HG02884 (cell line): Measurements from ENCODE around the gene BET1L.

ENCODE experiments used
- ATAC-seq: cut with Tn5 transposase; IDR thresholded peaks from one replicate; pipeline ENCODE4 v1.9.1; 2021; ENCODE audit warnings: mild to moderate bottlenecking, moderate library complexity; ENCODE audit not compliant: unreplicated experiment

The BET1L gene

DNA sequence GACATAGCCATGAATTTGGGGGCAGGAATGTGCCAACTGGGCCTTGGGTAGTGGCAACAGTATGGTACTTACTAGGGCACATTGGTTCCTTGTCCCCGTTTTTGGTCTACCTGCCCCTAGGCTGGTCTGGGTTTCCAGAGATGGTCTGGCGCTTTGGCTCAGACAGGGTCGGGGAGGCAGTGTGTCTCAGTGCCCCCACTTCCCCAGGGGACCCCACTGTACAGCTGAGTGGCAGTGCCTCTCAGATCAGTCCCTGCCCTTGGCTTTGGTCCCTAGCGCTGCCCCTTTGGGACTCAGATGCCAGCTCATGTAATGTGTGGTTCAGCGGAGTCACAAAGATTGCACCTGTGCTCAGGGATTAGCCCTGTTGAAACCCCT, 3.6 kb upstream of the BET1L start:
- no peak for ATAC-seq

DNA sequence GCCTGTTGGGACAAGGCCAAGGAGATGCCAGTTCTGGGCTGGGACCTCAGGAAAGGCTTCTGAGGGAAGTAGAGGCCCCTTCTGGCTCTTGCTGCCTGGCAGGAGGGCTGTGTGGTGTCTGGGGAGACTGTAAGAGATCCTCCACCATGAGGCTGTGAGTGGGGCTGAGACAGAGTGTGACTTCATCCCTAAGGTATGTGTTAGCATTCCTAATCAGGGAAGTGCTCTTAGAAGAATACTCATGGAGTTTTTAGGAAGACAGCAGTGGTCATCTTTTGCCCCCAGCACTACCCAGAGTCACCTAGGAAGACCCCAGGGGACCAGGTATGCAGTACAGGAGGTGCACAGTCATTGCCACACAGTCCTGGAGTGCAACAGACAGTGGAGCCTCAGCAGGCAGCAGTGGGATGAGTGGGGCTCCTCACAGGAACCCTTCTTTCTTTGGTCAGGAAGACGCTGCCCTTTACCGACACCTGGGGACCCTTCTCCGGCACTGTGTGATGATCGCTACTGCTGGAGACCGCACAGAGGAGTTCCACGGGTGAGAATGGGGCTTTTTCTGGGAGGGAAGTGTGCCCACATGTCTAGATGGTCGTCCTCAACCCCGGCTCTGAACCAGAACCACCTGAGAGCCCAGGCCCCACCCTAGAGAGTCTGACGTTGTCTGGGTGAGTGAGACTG, 3.1 kb upstream of the BET1L start:
- ATAC-seq: no peak

DNA sequence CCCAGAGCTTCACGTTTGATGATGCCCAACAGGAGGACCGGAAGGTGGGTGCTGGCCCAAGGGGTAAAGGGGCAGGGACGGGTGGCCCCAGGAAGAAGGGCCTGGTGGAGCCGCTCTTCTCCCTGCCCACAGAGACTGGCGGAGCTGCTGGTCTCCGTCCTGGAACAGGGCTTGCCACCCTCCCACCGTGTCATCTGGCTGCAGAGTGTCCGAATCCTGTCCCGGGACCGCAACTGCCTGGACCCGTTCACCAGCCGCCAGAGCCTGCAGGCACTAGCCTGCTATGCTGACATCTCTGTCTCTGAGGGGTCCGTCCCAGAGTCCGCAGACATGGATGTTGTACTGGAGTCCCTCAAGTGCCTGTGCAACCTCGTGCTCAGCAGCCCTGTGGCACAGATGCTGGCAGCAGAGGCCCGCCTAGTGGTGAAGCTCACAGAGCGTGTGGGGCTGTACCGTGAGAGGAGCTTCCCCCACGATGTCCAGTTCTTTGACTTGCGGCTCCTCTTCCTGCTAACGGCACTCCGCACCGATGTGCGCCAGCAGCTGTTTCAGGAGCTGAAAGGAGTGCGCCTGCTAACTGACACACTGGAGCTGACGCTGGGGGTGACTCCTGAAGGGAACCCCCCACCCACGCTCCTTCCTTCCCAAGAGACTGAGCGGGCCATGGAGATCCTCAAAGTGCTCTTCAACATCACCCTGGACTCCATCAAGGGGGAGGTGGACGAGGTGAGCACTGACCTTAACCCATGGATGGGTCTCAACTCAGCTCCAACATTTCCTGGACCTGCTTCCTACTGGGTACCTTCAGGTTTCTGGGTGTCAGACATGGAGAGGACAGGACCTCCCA, 2.3 kb upstream of the BET1L start:
- no peak for ATAC-seq

DNA sequence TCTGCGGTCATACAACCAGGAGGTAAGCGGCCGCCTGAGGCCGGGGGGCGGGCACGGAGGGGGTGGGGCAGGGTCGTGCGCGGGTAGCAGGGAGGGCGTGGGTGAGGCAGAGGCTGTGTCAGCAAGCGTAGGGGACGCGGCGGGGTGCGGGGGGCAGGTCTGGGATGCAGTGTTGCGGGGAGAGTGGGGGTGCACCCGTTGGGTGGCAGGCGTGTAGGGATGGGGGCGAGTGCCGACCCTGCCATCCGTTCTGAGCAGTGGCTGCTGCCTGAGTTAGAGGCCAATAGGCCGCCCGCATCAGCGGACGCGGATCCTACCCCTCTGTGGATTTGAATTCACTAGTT, 1.7 kb upstream of the BET1L start:
- no peak for ATAC-seq

DNA sequence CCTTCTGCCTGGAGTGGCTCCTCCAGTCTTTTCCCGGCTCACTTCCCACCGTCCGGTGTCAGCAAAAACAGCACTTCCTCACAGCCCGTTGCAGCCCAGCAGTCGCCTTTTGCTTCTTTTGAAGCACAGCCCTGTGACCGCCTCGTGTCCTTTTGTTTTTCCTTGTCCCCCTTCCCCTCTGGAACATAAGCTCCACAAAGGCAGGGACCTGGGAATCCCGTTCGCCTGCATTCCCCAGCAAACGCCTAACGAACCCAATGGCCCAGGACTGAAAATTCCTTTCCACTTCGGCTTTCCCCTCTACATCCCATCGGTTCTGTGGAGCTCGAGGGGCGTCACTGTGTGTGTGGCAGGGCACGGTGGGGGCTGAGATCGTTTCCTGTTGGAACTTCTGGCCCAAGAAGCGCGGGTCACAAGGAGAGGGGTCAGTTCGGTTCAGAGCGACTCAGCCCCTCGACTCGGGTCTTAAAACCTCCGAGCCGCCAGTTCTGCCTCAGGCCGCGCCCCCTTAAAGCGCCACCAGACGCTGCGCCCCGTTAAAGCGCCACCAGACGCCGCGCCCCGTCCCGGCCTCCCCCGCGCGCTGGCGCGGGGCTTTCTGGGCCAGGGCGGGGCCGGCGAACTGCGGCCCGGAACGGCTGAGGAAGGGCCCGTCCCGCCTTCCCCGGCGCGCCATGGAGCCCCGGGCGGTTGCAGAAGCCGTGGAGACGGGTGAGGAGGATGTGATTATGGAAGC, 1.1 kb upstream of the BET1L start:
- ATAC-seq: no peak

DNA sequence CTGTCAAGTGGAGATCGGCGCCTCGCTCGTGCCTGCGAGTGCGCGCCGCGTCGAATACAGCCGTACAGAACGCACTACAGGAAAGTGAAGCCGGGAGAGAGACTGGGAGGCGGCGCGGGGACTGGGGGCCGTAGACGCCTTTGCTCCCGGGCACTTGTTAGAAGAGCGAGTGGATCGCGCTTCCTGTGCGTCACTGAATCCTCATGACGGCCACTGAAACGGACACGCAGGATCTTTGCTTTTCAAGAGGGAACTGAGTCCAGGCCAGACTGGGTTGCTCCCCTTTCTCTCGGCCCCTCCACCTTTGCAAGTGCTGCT, 623 bp upstream of the BET1L start:
- peak; percentile 5 for ATAC-seq

DNA sequence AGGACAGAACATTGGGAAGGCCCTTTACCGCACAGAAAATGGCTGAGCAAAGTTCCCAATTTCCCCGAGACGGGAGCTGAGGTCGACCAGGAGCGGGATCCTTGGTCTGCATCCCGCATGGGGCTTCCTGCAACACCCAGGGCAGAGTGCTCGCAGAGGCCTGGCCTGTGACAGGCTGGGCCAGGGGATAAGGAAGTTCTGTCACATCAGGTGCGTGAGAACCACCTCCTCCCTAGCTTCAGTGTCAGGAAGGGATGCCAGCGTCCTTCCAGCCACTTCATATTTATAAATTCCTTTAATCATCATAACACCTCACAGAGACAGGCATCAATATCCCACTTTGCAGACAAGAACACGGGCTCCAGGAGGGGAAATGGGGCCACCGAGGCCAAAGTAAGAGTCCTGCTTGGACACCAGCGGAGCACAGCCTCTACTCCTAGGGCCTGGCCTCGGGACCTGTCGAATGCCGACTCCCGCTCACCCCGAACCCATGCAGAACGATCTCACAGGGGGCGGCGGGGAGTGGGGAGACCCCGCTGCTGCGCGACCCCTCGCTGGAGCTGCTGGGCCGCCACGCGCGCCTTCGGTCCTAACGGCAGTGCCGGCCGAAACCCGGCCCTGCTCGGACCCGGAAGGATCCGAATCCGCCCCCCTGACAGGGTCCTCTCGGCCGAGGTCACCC, 532 bp downstream of the BET1L start:
- ATAC-seq: no peak

DNA sequence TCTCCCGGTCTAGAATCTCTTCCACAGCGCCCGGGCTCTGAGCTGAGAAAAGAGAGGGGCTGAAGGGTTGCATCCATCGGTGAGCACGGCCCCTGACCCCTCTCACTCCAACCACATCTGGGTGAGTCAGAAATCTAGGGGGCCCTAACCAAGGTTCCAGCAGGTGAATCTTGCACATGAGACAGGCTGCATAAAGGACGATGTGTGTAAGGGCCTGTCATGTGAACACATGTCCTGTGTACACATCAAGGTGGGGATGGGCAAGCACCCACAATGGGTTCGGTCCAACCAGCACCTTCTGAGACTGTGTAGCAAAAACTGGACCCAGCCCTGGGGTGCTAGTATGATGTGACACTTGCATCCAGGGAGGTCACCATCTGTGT, 1.2 kb downstream of the BET1L start:
- ATAC-seq: no peak

DNA sequence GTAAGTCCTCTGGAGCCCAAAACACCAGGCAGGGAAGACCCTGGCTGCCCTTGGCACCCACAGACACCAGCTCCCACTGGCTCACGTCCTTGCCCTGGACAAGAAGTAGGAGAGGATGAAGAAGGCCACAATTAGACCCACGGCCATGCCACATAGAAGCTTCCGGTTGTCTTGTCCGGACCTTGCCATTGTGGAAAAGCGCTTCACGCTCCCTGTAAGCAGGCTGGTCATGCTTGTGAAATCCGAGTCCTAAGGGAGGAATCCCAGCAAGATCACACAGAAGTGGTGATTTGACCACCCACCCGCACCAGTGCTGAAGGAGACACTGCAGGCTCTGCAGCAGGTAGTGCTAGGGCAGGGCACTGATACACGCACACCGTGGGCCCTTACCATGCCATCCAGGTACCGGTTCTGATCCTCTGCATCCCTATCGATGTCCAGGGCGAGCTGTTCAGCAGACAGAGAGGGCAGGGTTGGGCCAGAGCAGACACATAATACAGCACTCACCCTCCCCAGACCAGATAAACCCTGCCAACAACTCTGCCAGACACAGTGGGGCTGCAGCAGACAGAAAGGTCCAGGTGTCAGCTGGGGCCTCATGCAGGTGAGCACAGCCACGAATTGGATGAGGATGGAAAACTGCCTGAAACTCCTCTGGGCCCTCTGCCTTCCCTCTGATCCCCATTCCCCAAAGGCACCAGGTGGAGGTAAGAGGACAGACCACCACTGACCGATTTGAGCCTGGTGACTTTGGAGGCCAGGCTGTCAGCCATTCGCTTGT, 1.8 kb downstream of the BET1L start:
- no peak for ATAC-seq

DNA sequence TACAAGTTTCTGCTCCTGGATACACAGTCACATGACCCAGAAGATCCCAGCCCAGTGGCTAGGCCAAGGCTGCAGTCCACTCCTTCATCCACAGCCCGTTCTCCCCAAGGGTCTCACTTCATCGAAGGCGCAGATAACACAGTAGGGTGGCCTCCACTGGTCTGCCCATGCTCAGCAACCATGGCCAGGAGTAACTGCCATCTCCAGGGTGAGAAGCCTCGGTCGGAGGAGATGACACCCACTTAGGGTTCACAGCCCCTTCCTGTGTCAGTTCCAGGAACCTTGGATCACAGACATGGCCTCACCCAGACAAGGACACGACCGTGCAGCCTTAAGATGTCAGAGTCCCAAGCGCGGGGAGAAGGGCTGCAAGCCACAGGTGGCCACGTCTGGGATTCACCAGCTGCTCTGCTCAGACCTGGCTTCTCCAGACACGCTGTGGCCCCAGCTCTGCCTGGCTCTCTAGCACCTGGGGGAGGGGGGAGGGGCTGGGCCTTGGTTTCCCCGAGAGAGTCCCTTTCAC, 2.6 kb downstream of the BET1L start:
- ATAC-seq: no peak

DNA sequence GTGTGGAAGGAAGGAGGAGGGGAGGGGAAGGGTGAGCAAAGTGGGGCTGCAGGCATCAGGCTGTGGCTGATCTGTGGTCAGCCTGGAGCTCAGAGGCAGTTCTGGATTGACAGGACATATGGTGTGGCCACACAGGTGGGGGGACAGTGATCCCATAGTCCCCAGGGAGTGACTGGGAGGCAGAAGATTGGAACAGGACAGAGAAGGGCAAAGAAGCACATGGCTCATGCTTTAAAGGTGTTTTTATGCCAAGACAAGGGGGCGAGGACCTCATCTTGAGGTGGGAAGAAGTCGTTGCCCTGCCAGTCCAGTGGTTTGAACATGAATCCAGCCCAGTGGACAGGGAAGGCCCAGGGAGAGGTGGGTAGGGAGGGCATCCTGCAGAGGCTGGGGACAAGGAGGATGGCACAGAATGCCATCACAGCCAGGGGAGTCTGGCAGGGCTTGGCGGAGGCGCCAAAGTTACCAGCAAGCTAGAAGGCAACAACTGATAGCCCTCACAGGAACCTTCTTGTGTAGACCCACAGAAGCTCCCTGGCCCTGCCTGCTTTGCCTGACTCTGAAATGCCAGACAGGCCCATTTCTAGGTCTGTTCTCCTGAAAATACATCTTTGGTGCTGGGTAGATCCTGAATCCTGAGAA, 3.1 kb downstream of the BET1L start:
- no peak for ATAC-seq

DNA sequence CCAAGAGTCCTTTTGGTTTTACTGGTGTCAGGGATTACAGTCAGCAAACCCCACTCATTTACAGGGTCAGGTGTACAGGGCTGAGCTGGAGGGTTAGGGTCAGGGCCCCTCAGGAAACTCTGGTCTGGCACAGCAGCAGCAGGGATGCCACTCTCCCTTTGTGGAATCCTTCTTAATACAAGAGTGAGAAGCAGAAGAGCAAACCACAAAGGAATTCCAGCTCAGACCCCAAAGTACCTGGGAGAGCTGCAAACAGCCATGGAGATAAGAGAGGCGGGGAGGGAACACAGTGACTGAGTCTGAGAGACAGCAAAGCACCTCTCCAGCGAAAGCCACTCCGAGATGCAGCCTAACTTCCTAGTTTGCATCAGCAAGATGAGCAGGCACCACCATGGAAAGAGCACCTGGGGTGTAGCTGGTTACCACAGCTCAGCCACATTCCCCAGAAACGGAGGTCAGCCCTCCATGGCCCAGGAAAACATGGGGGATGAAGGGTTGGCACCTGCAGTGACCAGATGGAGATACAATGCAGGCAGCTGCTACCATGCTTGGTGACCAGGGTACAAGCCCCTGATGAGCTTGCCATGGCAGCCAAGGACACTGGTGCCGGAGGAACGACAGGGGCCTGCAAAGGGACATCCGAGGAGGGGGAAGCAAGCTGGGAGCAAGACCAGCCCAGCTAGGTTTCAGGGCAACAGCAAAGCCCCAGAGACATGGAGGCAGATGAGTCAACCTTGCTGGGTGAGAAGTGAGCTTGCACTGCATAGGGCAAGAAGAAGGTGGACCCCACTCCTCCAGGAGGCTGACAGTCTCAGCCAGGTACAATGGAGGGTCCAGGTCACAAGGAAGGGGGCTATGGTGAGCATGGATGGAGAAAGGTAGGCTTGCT, 3.9 kb downstream of the BET1L start:
- ATAC-seq: no peak

DNA sequence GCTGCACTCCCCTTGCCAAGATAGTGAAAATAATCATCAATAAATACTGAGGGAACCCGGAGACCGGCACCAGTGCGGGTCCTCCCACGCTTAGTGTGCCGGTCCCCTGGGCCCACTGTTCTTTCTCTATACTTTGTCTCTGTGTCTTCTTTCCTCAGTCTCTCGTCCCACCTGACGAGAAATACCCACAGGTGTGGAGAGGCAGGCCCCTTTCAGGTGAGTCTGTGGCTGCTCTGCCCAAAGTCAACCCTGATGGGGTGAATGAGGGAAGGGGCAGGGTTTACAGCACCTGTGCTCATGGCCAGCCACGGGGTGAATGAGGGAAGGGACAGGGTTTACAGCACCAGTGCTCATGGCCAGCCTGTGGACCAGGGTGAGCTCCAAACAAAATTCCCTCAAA, 4.7 kb downstream of the BET1L start:
- no peak for ATAC-seq

DNA sequence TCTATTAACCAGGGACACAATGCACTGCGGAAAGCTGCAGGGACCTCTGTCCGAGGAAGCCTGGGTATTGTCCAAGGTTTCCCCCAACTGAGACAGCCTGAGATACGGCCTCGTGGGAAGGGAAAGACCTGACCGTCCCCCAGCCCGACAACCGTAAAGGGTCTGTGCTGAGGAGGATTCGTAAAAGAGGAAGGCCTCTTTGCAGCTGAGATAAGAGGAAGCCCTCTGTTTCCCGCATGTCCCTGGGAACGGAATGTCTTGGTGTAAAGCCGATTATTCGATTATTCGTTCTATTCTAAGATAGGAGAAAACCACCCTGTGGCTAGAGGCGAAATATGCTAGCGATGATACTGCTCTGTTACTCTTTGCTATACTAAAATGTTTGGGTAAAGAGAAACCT, 5.2 kb downstream of the BET1L start:
- ATAC-seq: no peak

DNA sequence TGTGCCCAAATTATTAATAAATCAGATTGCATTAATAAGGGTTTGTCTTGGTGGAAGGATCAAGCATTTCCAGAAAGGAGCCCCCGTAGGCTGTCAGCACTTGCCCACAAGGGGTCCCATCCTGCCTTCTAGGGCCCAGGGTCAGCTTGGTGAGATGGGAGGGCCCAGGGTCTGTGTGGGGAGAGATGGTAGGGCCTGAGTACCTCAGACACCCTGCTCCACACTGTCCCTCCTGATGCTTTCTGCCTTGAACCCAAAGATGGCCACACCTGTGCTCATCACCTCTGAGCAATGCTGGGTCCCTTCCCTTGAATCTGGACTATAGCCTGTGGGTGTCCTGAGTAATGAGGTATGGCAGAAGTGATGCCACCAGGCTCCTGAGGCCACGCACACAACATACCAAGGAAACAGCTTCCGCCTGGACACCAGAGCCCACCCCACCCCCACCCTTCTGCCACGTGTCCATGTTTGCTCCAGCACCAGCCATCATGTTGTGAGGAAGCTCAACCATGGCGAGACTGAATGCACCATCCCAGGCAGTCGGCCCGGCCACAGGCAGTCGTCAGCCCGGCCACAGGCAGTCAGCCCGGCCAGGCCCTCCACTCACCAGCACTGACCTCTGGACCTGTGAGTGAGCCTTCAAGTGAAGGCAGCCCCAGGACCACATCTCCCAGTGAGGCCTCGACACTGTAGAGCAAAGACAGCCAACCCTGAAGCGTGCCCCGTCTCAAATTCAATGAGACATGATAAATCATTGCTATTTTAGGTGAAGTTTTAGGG, 6.8 kb downstream of the BET1L start:
- no peak for ATAC-seq

DNA sequence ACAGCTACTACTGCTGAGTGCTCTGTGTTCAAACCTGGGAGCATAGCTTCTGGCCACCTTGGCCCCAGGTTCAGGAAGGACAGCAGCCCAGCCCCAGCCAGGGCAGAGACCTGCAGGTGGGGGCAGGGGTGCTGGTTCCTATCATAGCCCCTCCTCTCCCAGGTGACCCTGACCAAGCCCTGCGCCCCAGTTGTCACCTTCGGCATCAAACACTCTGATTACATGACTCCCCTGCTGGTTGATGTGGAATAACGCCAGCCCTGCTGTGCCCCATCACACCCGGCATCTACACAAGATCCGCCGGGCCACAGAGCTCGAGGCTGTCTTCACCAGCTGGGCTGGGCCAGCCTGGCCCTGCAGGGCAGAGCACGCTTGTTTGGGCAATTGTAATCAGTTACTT, 7.4 kb downstream of the BET1L start:
- no peak for ATAC-seq

DNA sequence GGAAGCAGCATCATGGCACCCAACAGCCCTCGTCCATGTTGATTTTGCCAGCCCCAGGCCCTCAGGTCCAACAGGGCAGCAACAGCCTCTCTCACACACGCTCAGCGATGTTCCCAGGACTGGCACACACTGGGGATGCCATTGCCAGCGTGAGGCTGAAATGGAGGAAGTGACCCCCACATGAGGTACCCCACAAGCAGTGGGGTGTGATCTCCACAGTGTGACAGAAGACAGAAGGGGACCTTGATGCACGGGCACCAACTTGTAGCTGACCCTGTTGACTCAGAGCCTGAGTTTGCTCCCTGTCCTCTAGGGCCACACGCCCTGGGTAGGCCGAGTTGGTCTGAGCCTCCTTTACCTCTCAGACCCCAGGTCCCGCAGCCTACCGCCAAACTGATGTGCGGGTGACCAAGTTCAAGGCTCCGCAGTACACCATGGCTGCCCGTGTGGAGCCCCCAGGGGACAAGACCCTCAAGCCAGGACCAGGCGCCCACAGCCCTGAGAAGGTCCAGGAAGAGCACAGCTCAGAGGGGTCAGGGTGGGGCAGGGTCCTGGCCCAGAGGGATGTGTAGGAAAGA, 8.1 kb downstream of the BET1L start:
- ATAC-seq: no peak

DNA sequence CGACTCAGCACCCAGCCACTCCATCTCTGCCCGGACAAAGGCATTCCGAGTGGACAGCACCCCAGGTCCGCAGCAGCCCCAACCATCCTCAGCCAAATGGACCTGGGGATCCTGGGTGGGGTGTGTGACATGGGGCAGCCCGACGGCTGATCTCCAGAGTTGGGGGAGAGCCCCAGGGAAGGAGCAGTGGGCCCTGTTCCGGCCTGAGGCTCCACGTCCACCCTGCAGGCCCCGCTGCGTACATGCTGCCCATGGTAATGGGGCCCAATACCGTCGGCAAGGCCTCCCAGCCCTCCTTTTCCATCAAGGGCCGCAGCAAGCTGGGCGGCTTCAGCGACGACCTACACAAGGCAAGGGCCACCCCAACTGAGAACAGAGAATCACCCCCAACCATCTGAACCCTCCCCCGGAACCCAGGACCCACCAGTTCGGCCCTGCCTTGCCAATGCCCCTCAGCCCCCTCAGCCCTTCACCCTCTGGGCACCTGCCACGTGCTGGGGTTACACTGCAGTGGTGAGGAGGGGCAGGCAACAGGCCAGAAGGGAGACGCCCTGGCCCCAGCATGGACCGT, 8.9 kb downstream of the BET1L start:
- ATAC-seq: no peak
